ENCODE measurements around the gene TRMT44.
A peak's percentile ranks its signal among the peaks of the same experiment; 100 is the strongest.
"Not testable (repeated sequence)": the region's sequence is repeated elsewhere in the genome, so short reads cannot be mapped to it uniquely, and the experiment has no call there.

Gene TRMT44

GRCh38 chr4:8471211-8471875 lies 30.8 kb downstream of the TRMT44 start:
- no peak for DNase-seq

GRCh38 chr4:8472158-8472688 lies 31.6 kb downstream of the TRMT44 start:
- DNase-seq, result no peak

- DNase-seq, result no peak
Observed at GRCh38 chr4:8472689-8473197, 32.2 kb downstream of the TRMT44 start.

GRCh38 chr4:8473198-8473919 lies 32.8 kb downstream of the TRMT44 start:
- no peak for DNase-seq

- no peak for DNase-seq
Observed at GRCh38 chr4:8473920-8474590, 33.5 kb downstream of the TRMT44 start.

- no peak for DNase-seq
Observed at GRCh38 chr4:8474856-8475255, 34.3 kb downstream of the TRMT44 start.

GRCh38 chr4:8475751-8476575 lies 35.4 kb downstream of the TRMT44 start:
- no peak for DNase-seq

GRCh38 chr4:8477095-8477635 lies 36.6 kb downstream of the TRMT44 start:
- DNase-seq, result no peak

- DNase-seq, result no peak
Observed at GRCh38 chr4:8477676-8478075, 37.1 kb downstream of the TRMT44 start.

- no peak for DNase-seq
Observed at GRCh38 chr4:8478371-8478770, 37.8 kb downstream of the TRMT44 start.

- DNase-seq, result peak; percentile 5
Observed at GRCh38 chr4:8478801-8479744, 38.5 kb downstream of the TRMT44 start.

- no peak for DNase-seq
Observed at GRCh38 chr4:8480221-8480620, 39.6 kb downstream of the TRMT44 start.

- DNase-seq, result not testable (repeated sequence)
Observed at GRCh38 chr4:8486643-8487042, 46.1 kb downstream of the TRMT44 start.

- no peak for DNase-seq
Observed at GRCh38 chr4:8488791-8489369, 48.3 kb downstream of the TRMT44 start.

GRCh38 chr4:8491478-8491877 lies 50.9 kb downstream of the TRMT44 start:
- DNase-seq, result not testable (repeated sequence)

GRCh38 chr4:8492174-8492573 lies 51.6 kb downstream of the TRMT44 start:
- no peak for DNase-seq

- DNase-seq, result no peak
Observed at GRCh38 chr4:8493484-8493883, 52.9 kb downstream of the TRMT44 start.

- no peak for DNase-seq
Observed at GRCh38 chr4:8494218-8494617, 53.6 kb downstream of the TRMT44 start.

- no peak for DNase-seq
Observed at GRCh38 chr4:8494983-8495548, 54.5 kb downstream of the TRMT44 start.

- DNase-seq, result no peak
Observed at GRCh38 chr4:8495803-8496202, 55.2 kb downstream of the TRMT44 start.

Data from activated CD4-positive, alpha-beta T cell treated with anti-CD3 and anti-CD28 coated beads, Interleukin-10, Interleukin-2, amounts not matched to agents 100 ng/mL and 50 ng/mL, durations not matched to agents 16 hours and 8 hours (primary cell).